NT2/D1 (cell line): Measurements from ENCODE around the gene OR5K2.

Experiments used
- SUZ12 ChIP-seq: IDR thresholded peaks from 2 replicates; pipeline ENCODE4 v1.6.1; 2011; ENCODE audit not compliant: insufficient read length, insufficient read depth; ENCODE audit errors: extremely low read depth
- YY1 ChIP-seq: IDR thresholded peaks from 2 replicates; pipeline ENCODE4 v1.6.1; 2011; ENCODE audit not compliant: insufficient read length, insufficient read depth
- ZNF274 ChIP-seq: IDR thresholded peaks from 2 replicates; pipeline ENCODE4 v1.6.1; 2011; ENCODE audit warnings: mild to moderate bottlenecking, low read depth, low read length

DNA sequence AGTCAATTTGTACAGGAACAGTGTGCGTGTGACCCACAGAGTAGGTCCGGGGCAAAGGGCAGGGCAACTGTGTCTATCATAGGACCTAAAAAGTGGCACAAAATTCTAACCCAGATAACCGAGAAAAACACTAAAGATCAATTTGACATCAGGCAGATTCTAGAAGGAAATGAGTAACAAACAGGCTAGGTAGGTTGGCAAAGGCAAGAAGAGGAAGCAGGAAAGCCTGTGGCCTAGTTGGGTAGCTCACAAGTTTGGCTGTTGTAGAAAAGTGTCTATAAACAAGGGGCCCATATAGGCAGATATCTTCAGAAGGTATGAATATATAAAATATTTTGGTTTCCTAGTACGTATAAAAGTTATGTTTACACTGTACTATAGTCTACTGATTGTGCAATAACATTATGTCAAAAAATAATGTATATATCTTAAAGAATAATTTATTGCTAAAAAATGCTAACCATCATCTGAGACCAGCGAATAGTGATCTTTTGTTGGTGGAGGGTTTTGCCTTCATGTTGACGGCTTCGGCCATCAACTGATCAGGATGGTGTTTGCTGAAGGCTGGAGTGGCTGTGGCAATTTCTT is 47.8 kb upstream of the OR5K2 start:
- TF ChIP-seq SUZ12 (no peak), YY1 (no peak), ZNF274 (no peak)
